ENCODE data around the gene MACC1.

DNA sequence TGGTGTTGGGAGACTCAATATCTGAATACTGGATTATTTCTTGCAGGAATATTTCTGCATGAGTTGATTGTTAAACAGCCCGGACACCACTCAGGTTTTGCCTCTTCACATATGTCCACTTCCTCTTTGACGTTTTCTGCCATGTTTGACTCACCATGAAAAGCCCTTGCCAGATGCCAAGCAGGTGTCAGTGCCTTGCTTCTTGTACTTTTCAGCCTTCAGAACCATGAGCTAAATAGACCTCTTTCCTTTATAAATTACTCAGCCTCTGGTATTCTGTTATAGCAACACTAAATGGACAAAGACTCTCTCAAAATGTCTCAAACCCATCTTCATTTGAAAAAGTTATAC is 24.7 kb upstream of the MACC1 start:
- TF ChIP-seq CTCF (IDR thresholded peaks at IDR 0.05) (no peak), POLR2A (IDR thresholded peaks at IDR 0.05) (no peak)

All from body of pancreas (tissue), 4 donors.